H1 (cell line): ENCODE results near the gene INHBA. TPM values are rescaled to one million over a fixed set of nuclear protein-coding genes. Genes with fewer than 3 reads are reported as not detected.

ENCODE experiments used
- CTCF ChIA-PET: fragments of 300-600 bp; sonication (Branson Sonifier 250); formaldehyde crosslinking; loops from one replicate; lab custom pipeline; 2021; ENCODE audit not compliant: partially characterized antibody; lab: Charles Lee
- POLR2A ChIA-PET: fragments of 300-600 bp; sonication (Branson Sonifier 250); formaldehyde crosslinking; loops from one replicate; lab custom pipeline; 2021; ENCODE audit warnings: inconsistent platforms; ENCODE audit not compliant: partially characterized antibody; lab: Charles Lee
- DNase-seq, 2 experiments: peaks; one replicate each; pipeline versions ENCODE4 v3.0.0 to v3.0.0-alpha.2; 2010 to 2022; ENCODE audit warnings: low spot score in 2 of 2, low read depth in 1 of 2, mixed read lengths in 1 of 2
- FAIRE-seq: peaks from 2 replicates; lab custom pipeline; 2011; peaks lifted over from hg19 to GRCh38; lab: Jason Lieb, UNC
- H2AFZ ChIP-seq: 2 replicates; pipeline ENCODE4 v1.8.1; 2012; ENCODE audit warnings: low read length, inconsistent platforms
- H2AK5ac ChIP-seq: 2 replicates; pipeline ENCODE4 v1.6.1; 2013; ENCODE audit warnings: low read depth, low read length
- H2BK120ac ChIP-seq: replicated peaks from 2 replicates; pipeline ENCODE3; 2013; ENCODE audit warnings: low read depth, low read length, inconsistent platforms
- H2BK12ac ChIP-seq: 2 replicates; pipeline ENCODE4 v1.6.1; 2013; ENCODE audit warnings: low read depth, low read length
- H2BK15ac ChIP-seq: 2 replicates; pipeline ENCODE4 v1.6.1; 2013; ENCODE audit warnings: low read length
- H2BK20ac ChIP-seq: 2 replicates; pipeline ENCODE4 v1.6.1; 2013; ENCODE audit warnings: low read length
- H2BK5ac ChIP-seq: 2 replicates; pipeline ENCODE4 v1.6.1; 2013; ENCODE audit warnings: low read depth, low read length
- H3K14ac ChIP-seq: 2 replicates; pipeline ENCODE4 v1.6.1; 2013; ENCODE audit warnings: inconsistent platforms; ENCODE audit not compliant: insufficient read length
- H3K18ac ChIP-seq: 2 replicates; pipeline ENCODE4 v1.6.1; 2013; ENCODE audit warnings: low read length; ENCODE audit errors: extremely low read depth
- H3K23ac ChIP-seq: 2 replicates; pipeline ENCODE4 v1.6.1; 2013; ENCODE audit warnings: inconsistent platforms; ENCODE audit not compliant: insufficient read length
- H3K23me2 ChIP-seq: 2 replicates; pipeline ENCODE4 v1.6.1; 2013; ENCODE audit warnings: low read depth, low read length
- H3K27ac ChIP-seq: 2 replicates; pipeline ENCODE4 v1.6.1; 2011; ENCODE audit warnings: low read depth, low read length, inconsistent platforms
- H3K27me3 ChIP-seq, 4 experiments: replicated peaks in 1 of 4; 1 replicate in 1 of 4; 2 replicates in 3 of 4; pipeline versions ENCODE4 v1.6.1 to v1.8.1; 2011 to 2013; ENCODE audit warnings: low read length in 3 of 4, mild to moderate bottlenecking in 3 of 4, inconsistent platforms in 2 of 4, mixed read lengths in 2 of 4, moderate library complexity in 1 of 4; ENCODE audit not compliant: control insufficient read depth in 3 of 4, insufficient read depth in 3 of 4; ENCODE audit errors: extremely low read depth in 1 of 4
- H3K36me3 ChIP-seq, 4 experiments: 2 replicates each; pipeline versions ENCODE4 v1.6.1 to v1.8.1; 2011 to 2013; ENCODE audit warnings: mild to moderate bottlenecking in 4 of 4, low read length in 3 of 4, moderate library complexity in 2 of 4, control low read depth in 1 of 4, inconsistent platforms in 1 of 4; ENCODE audit not compliant: insufficient read depth in 4 of 4, control insufficient read depth in 2 of 4
- H3K4ac ChIP-seq: replicated peaks from 2 replicates; pipeline ENCODE3; 2013; ENCODE audit warnings: low read length, low read depth, mixed read lengths, inconsistent platforms; ENCODE audit not compliant: insufficient read length
- H3K4me1 ChIP-seq, 4 experiments: replicated peaks in 1 of 4; 1 replicate in 1 of 4; 2 replicates in 3 of 4; pipeline versions ENCODE4 v1.6.1 to v1.8.1; 2011 to 2013; ENCODE audit warnings: low read length in 3 of 4, inconsistent platforms in 2 of 4, mixed read lengths in 1 of 4; ENCODE audit not compliant: insufficient read depth in 4 of 4, control insufficient read depth in 3 of 4
- H3K4me2 ChIP-seq, 2 experiments: 2 replicates each; pipeline versions ENCODE4 v1.6.1 to v1.8.1; 2011 to 2013; ENCODE audit warnings: low read depth in 2 of 2, low read length in 2 of 2, control low read depth in 1 of 2, inconsistent platforms in 1 of 2, mild to moderate bottlenecking in 1 of 2; ENCODE audit not compliant: insufficient read depth in 1 of 2
- H3K4me3 ChIP-seq, 4 experiments: fragments of 200-600, 300-600 bp in 1 of 4; sonication (generic), shearing (Covaris generic), sonication (Bioruptor Twin) in 1 of 4; 2 replicates each; pipeline versions ENCODE4 v1.5.1 to v1.8.1; 2011 to 2016; ENCODE audit warnings: low read length in 4 of 4, low read depth in 3 of 4, control low read depth in 2 of 4, inconsistent platforms in 2 of 4, mild to moderate bottlenecking in 2 of 4, mixed read lengths in 1 of 4, moderate library complexity in 1 of 4; ENCODE audit not compliant: insufficient read depth in 2 of 4; ENCODE audit errors: extremely low read depth in 1 of 4
- H3K56ac ChIP-seq: replicated peaks from 2 replicates; pipeline ENCODE3; 2013; ENCODE audit warnings: low read depth, mild to moderate bottlenecking, mixed read lengths, low read length, inconsistent platforms; ENCODE audit not compliant: insufficient read length
- H3K79me1 ChIP-seq: 2 replicates; pipeline ENCODE4 v1.6.1; 2013; ENCODE audit warnings: low read depth, low read length, control low read depth
- H3K79me2 ChIP-seq, 2 experiments: 2 replicates each; pipeline versions ENCODE4 v1.6.1 to v1.8.1; 2012 to 2013; ENCODE audit warnings: low read length in 2 of 2, mild to moderate bottlenecking in 2 of 2, inconsistent platforms in 1 of 2; ENCODE audit not compliant: insufficient read depth in 2 of 2, control insufficient read depth in 1 of 2
- H3K9ac ChIP-seq, 4 experiments: replicated peaks in 1 of 4; 1 replicate in 1 of 4; 2 replicates in 3 of 4; pipeline versions ENCODE4 v1.6.1 to v1.8.1; 2011 to 2013; ENCODE audit warnings: low read depth in 3 of 4, low read length in 3 of 4, control low read depth in 2 of 4, mild to moderate bottlenecking in 2 of 4, moderate library complexity in 2 of 4, inconsistent platforms in 1 of 4; ENCODE audit errors: extremely low read depth in 1 of 4
- H3K9me3 ChIP-seq, 2 experiments: 2 replicates each; pipeline versions ENCODE4 v1.6.1 to v1.8.1; 2012 to 2013; ENCODE audit warnings: mild to moderate bottlenecking in 2 of 2, moderate library complexity in 2 of 2, control low read depth in 1 of 2, inconsistent platforms in 1 of 2, low read depth in 1 of 2, low read length in 1 of 2, mixed read lengths in 1 of 2; ENCODE audit not compliant: insufficient read depth in 2 of 2
- H4K20me1 ChIP-seq, 2 experiments: replicated peaks in 1 of 2; 2 replicates each; pipeline versions ENCODE3 to v1.8.1; 2011 to 2013; ENCODE audit warnings: inconsistent platforms in 2 of 2, low read length in 2 of 2, mild to moderate bottlenecking in 1 of 2; ENCODE audit not compliant: insufficient read depth in 2 of 2, control insufficient read depth in 1 of 2
- H4K5ac ChIP-seq: 2 replicates; pipeline ENCODE4 v1.6.1; 2013; ENCODE audit warnings: low read length, low read depth, mixed read lengths, inconsistent platforms; ENCODE audit not compliant: insufficient read length
- H4K8ac ChIP-seq: 2 replicates; pipeline ENCODE4 v1.8.0; 2013; ENCODE audit warnings: mild to moderate bottlenecking, moderate library complexity, low read length, inconsistent platforms; ENCODE audit not compliant: insufficient read depth; ENCODE audit errors: extremely low read depth
- H4K91ac ChIP-seq: replicated peaks from 2 replicates; pipeline ENCODE3; 2013; ENCODE audit warnings: low read length, mixed read lengths, inconsistent platforms; ENCODE audit not compliant: insufficient read length
- BRCA1 ChIP-seq: IDR thresholded peaks from 2 replicates; pipeline ENCODE4 v1.6.1; 2012; ENCODE audit warnings: low read depth, low read length, improper control_type of control experiment
- CREB1 ChIP-seq: IDR thresholded peaks from 2 replicates; pipeline ENCODE4 v1.6.1; 2012; ENCODE audit warnings: inconsistent platforms
- NANOG ChIP-seq: IDR thresholded peaks from 2 replicates; pipeline ENCODE4 v1.6.1; 2011; ENCODE audit warnings: low read length, low read depth, mild to moderate bottlenecking, inconsistent platforms; ENCODE audit not compliant: insufficient read depth, poor library complexity, severe bottlenecking
- NRF1 ChIP-seq: IDR thresholded peaks from 2 replicates; pipeline ENCODE4 v1.6.1; 2011; ENCODE audit warnings: mild to moderate bottlenecking, low read depth, low read length, improper control_type of control experiment
- PHF8 ChIP-seq: fragments of 200-600 bp; sonication (generic); conservative IDR thresholded peaks from 2 replicates; pipeline ENCODE4 v1.7.1; 2012; ENCODE audit warnings: low read depth, mild to moderate bottlenecking, inconsistent platforms, low read length, moderate library complexity
- POU5F1 ChIP-seq: IDR thresholded peaks from 2 replicates; pipeline ENCODE4 v1.6.1; 2011; ENCODE audit warnings: low read depth, mild to moderate bottlenecking, low read length, moderate library complexity
- RAD21 ChIP-seq, 2 experiments: IDR thresholded peaks in 1 of 2; conservative IDR thresholded peaks in 1 of 2; 2 replicates each; pipeline ENCODE4 v1.6.1; 2011; ENCODE audit warnings: low read depth in 2 of 2, low read length in 2 of 2, improper control_type of control experiment in 1 of 2, inconsistent platforms in 1 of 2, mild to moderate bottlenecking in 1 of 2, moderate library complexity in 1 of 2
- SP1 ChIP-seq: IDR thresholded peaks from 2 replicates; pipeline ENCODE4 v1.6.1; 2011; ENCODE audit warnings: low read depth, low read length
- SP2 ChIP-seq: IDR thresholded peaks from 2 replicates; pipeline ENCODE4 v1.6.1; 2012; ENCODE audit warnings: mild to moderate bottlenecking, low read length, inconsistent platforms
- WGBS, 2 experiments: shearing (Covaris generic) in 1 of 2; methylation state at CpG; one replicate each; pipeline versions ENCODE4 v1.1.6 to v1.1.7; 2013 to 2015; ENCODE audit warnings: low lambda C conversion rate in 2 of 2, mixed read lengths in 2 of 2, inconsistent platforms in 1 of 2, low coverage in 1 of 2, missing lambda C conversion rate in 1 of 2; ENCODE audit not compliant: insufficient replicate concordance in 2 of 2, insufficient coverage in 1 of 2, insufficient read length in 1 of 2; ENCODE audit errors: extremely low coverage in 1 of 2, missing lambda C conversion rate in 1 of 2; 5-methylcytosine and 5-hydroxymethylcytosine counted together
- polyA plus RNA-seq, 7 experiments: library from polyadenylated mRNA; depleted of rRNA in 3 of 7; stranded (reverse) in 5 of 7; unstranded in 2 of 7; fragments of >200 nt in 5 of 7; fragments of 200-250 nt in 2 of 7; gene quantifications; 1 replicate in 5 of 7; 2 replicates in 1 of 7; 4 replicates in 1 of 7; pipeline versions ENCODE4 v1.2.1 to v1.2.3, GENCODE V29; 2011 to 2013; ENCODE audit warnings: missing spikeins in 2 of 7, mixed read lengths in 2 of 7
- total RNA-seq: library from RNA; stranded (reverse); fragmentation: NEBNext Ultra II Directional; extraction: Animal tissue kit (Norgen Biotek cat#: 25700); gene quantifications from 2 replicates; pipeline ENCODE4 v1.2.1, GENCODE V29; 2021
- TF ChIP-seq, protein P1 (sequence below): IDR thresholded peaks from 2 replicates; pipeline ENCODE4 v1.6.1; 2012; ENCODE audit warnings: low read length, inconsistent platforms
- TF ChIP-seq, protein P2 (sequence below): IDR thresholded peaks from 2 replicates; pipeline ENCODE4 v1.6.1; 2012; ENCODE audit warnings: inconsistent platforms

INHBA gene
- total and polyA plus RNA-seq, 2 of the 8 experiments (the other 6 are each of a cell fraction or from before 2014, with no cell fraction given): 1.1 to 2.7 TPM

DNA sequence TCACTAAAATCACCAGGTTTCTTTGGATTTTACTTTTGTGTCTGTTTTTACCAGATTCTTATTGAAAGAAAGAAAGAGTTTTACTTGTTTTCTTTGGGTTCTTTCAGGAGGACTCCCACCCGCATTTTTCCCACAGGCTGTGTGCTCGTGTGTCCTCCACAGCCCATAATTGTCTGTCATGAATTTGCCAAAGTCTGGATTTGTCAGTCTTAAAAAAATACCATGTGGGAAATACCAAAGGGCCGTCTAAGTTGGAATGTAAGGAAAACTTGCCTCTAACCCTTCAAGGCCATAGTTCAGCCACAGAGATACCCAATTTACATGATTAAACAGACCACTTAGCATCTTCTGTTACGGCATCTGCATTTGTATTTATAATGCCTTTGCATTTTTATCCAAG is 41.3 kb upstream of the INHBA start:
- H2BK120ac ChIP-seq: no peak overlapping the region
- no peak overlapping the region for H4K8ac ChIP-seq
- H4K20me1 ChIP-seq: no peaks in the 10 kb centered on the region
- POLR2A ChIA-PET: no interaction called here
- no peak for FAIRE-seq
- H2AFZ ChIP-seq: no peak overlapping the region
- no peak overlapping the region for H3K14ac ChIP-seq
- no peak overlapping the region for H2AK5ac ChIP-seq
- H3K23ac ChIP-seq: no peak overlapping the region
- no peak overlapping the region for H2BK15ac ChIP-seq
- no peak overlapping the region for H2BK12ac ChIP-seq
- H3K18ac ChIP-seq: no peak overlapping the region
- H4K5ac ChIP-seq: no peak overlapping the region
- no peak overlapping the region for H2BK20ac ChIP-seq
- H2BK5ac ChIP-seq: no peak overlapping the region
- no peak for DNase-seq
- no peaks in the 10 kb centered on the region for H3K79me2 ChIP-seq
- TF ChIP-seq, protein P1, sequence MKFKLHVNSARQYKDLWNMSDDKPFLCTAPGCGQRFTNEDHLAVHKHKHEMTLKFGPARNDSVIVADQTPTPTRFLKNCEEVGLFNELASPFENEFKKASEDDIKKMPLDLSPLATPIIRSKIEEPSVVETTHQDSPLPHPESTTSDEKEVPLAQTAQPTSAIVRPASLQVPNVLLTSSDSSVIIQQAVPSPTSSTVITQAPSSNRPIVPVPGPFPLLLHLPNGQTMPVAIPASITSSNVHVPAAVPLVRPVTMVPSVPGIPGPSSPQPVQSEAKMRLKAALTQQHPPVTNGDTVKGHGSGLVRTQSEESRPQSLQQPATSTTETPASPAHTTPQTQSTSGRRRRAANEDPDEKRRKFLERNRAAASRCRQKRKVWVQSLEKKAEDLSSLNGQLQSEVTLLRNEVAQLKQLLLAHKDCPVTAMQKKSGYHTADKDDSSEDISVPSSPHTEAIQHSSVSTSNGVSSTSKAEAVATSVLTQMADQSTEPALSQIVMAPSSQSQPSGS: no peak
- TF ChIP-seq POU5F1 (no peak), BRCA1 (no peak), RAD21 (IDR thresholded peaks at IDR 0.05 in 1 of 2, conservative IDR thresholded peaks at IDR 0.05 in 1 of 2; ENCODE audit: low read depth in 2 of 2, low read length in 2 of 2) (no peak), PHF8 (no peak), NANOG (no peak), SP1 (no peak), NRF1 (no peak), CREB1 (no peak), SP2 (no peak)
- TF ChIP-seq, protein P2, sequence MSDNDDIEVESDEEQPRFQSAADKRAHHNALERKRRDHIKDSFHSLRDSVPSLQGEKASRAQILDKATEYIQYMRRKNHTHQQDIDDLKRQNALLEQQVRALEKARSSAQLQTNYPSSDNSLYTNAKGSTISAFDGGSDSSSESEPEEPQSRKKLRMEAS: no peak
- 71% methylated on average over 4 of the region's 4 CpGs; no CpG with 5 or more reads in 1 of the 2 experiments for WGBS, 2 experiments
- CTCF ChIA-PET: interaction anchor here (0.5 to 1.6 kb wide), 4 partner anchors 33 to 1042 kb away, joined by 3 to 5 read pairs (median 3); no protein-coding TSS in a partner anchor
- H3K56ac ChIP-seq: no peak overlapping the region
- H3K79me1 ChIP-seq: no peaks in the 10 kb centered on the region; the same call in 1 of the 2 replicates
- H3K4me1 ChIP-seq: no peaks in the 10 kb centered on the region
- H3K36me3 ChIP-seq: no peaks in the 10 kb centered on the region
- H3K4ac ChIP-seq: no peak overlapping the region
- H3K27me3 ChIP-seq: no peaks in the 10 kb centered on the region
- no peaks in the 10 kb centered on the region for H3K23me2 ChIP-seq
- H3K4me2 ChIP-seq: no peak overlapping the region
- no peak overlapping the region for H3K9ac ChIP-seq
- H4K91ac ChIP-seq: no peak overlapping the region
- peaks cover 7 to 9% of the 10 kb centered on the region in 2 experiments; a peak in 2 of 4 replicates for H3K9me3 ChIP-seq
- no peak overlapping the region for H3K27ac ChIP-seq
- H3K4me3 ChIP-seq: no peak overlapping the region
